Measurements from ENCODE around the gene MED4.

The MED4 gene

GRCh38 chr13:48037346-48038173 lies 57.3 kb downstream of the MED4 start, which contains the start of gene NUDT15:
TSS of gene NUDT15 (plus strand) at chr13:48037726. CDS start at chr13:48037747, 21 bp downstream.
- peak; percentile 60 to 98 (median 92) for DNase-seq

- DNase-seq: no peak
Observed at GRCh38 chr13:48029859-48030258, 65.0 kb downstream of the MED4 start.

DNA sequence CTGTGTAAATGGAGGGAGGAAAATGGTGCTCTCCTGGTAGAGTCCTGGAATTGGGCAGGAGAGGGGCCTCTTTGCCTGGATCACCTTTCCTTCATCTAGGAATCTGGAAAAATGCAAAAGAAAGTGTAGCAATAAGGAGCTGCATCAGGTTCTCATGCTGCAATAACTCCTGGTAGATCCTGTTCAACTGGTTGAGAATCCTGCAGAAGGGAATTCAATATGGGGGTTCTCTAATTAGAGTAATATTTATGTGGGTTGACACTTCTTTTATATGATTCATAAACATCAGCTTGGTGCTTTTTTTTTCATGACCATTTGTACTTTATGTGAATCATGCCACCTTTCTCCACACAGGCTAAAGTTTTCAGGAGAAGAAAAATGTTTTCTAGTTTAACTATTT lies 66.8 kb downstream of the MED4 start:
- no peak for DNase-seq
